PFSK-1 (cell line): ENCODE measurements around the gene PIGZ.

ENCODE experiments used
- POLR2AphosphoS5 ChIP-seq: IDR thresholded peaks from 2 replicates; pipeline ENCODE4 v1.6.1; 2012; ENCODE audit warnings: low read depth, mild to moderate bottlenecking, control low read depth, low read length, moderate library complexity
- SIN3A ChIP-seq: IDR thresholded peaks from 2 replicates; pipeline ENCODE4 v1.6.1; 2012; ENCODE audit warnings: mild to moderate bottlenecking, low read length, moderate library complexity, borderline replicate concordance; ENCODE audit not compliant: insufficient read depth
- TF ChIP-seq, protein P1 (sequence below), 2 experiments: IDR thresholded peaks; 2 replicates each; pipeline versions ENCODE4 v1.6.1 to v1.8.0; 2011 to 2012; ENCODE audit warnings: low read depth in 2 of 2, low read length in 2 of 2, control low read depth in 1 of 2, inconsistent platforms in 1 of 2, mild to moderate bottlenecking in 1 of 2, moderate library complexity in 1 of 2; ENCODE audit not compliant: insufficient read depth in 1 of 2

DNA sequence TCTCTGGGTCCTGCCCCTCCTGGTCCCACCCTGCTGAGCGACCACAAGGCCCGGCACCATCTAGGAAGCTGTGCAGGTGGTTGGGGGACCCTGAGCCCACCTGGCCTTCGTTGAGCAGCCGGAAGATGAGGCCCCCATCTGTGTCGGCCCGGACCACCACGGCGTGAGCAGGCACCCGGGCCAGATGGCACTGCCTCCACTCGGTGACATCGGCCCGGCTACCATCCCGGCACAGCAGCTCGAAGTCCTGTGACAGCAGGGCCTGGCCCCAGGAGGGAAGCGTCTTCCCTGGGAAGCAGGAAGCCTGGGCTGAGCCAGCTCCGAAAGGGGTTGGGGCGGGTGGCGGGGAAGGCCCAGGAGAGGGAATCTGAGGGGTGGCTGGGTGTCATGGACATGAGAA lies 48.4 kb upstream of the PIGZ start:
- no peak for TF ChIP-seq POLR2AphosphoS5
- TF ChIP-seq, protein P1, sequence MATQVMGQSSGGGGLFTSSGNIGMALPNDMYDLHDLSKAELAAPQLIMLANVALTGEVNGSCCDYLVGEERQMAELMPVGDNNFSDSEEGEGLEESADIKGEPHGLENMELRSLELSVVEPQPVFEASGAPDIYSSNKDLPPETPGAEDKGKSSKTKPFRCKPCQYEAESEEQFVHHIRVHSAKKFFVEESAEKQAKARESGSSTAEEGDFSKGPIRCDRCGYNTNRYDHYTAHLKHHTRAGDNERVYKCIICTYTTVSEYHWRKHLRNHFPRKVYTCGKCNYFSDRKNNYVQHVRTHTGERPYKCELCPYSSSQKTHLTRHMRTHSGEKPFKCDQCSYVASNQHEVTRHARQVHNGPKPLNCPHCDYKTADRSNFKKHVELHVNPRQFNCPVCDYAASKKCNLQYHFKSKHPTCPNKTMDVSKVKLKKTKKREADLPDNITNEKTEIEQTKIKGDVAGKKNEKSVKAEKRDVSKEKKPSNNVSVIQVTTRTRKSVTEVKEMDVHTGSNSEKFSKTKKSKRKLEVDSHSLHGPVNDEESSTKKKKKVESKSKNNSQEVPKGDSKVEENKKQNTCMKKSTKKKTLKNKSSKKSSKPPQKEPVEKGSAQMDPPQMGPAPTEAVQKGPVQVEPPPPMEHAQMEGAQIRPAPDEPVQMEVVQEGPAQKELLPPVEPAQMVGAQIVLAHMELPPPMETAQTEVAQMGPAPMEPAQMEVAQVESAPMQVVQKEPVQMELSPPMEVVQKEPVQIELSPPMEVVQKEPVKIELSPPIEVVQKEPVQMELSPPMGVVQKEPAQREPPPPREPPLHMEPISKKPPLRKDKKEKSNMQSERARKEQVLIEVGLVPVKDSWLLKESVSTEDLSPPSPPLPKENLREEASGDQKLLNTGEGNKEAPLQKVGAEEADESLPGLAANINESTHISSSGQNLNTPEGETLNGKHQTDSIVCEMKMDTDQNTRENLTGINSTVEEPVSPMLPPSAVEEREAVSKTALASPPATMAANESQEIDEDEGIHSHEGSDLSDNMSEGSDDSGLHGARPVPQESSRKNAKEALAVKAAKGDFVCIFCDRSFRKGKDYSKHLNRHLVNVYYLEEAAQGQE (IDR thresholded peaks at IDR 0.05; ENCODE audit: insufficient read depth in 1 of 2, low read depth in 2 of 2, low read length in 2 of 2), result no peak
- TF ChIP-seq SIN3A, result no peak
